ENCODE data around the gene C20orf96.

DNA sequence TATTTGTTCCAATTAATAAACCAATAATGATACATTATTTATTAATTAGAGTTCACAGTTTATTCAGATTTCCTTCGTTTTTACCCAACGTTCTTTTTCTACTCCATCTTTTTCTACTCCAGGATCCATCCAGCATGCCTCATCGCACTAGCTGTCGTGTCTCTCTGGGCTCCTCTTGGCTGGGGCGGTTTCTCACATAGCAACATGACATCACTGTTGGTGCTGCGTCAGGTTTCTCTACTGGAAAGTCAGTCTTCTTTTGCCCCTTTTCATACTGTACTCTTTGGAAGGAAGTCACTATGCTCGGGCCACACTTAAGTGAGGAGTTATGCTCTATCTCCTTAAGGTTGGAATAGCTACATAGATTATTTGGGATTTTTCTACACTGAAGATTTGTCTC lies 21.1 kb upstream of the C20orf96 start:
- TF ChIP-seq, protein P1, sequence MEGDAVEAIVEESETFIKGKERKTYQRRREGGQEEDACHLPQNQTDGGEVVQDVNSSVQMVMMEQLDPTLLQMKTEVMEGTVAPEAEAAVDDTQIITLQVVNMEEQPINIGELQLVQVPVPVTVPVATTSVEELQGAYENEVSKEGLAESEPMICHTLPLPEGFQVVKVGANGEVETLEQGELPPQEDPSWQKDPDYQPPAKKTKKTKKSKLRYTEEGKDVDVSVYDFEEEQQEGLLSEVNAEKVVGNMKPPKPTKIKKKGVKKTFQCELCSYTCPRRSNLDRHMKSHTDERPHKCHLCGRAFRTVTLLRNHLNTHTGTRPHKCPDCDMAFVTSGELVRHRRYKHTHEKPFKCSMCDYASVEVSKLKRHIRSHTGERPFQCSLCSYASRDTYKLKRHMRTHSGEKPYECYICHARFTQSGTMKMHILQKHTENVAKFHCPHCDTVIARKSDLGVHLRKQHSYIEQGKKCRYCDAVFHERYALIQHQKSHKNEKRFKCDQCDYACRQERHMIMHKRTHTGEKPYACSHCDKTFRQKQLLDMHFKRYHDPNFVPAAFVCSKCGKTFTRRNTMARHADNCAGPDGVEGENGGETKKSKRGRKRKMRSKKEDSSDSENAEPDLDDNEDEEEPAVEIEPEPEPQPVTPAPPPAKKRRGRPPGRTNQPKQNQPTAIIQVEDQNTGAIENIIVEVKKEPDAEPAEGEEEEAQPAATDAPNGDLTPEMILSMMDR (conservative IDR thresholded peaks at IDR 0.05) = no peak
- no peak for TF ChIP-seq ZFX (IDR thresholded peaks at IDR 0.05)

All from C4-2B (cell line).